CD4-positive, alpha-beta T cell (primary cell): ENCODE data around the gene KCNK3. TPM values are rescaled to one million over a fixed set of nuclear protein-coding genes. Genes with fewer than 3 reads are reported as not detected.

Experiments used
- ATAC-seq: fragments of 200-7000 bp; cut with Tn5 transposase; one replicate; pipeline ENCODE4 v1.10.0; 2022; ENCODE audit warnings: mild to moderate bottlenecking; ENCODE audit not compliant: poor library complexity
- CTCF ChIA-PET: fragments of 350-600 bp; sonication (Branson Sonifier 250); formaldehyde crosslinking; loops from one replicate; lab custom pipeline; 2021; ENCODE audit warnings: antibody characterized with exemption, inconsistent platforms; lab: Charles Lee
- POLR2A ChIA-PET: fragments of 350-600 bp; sonication (Branson Sonifier 250); formaldehyde crosslinking; loops from one replicate; lab custom pipeline; 2021; ENCODE audit warnings: antibody characterized with exemption, inconsistent platforms; lab: Charles Lee
- DNase-seq, 14 experiments: peaks; one replicate each; pipeline ENCODE4 v3.0.0-alpha.2; 2013 to 2020; ENCODE audit warnings: mixed read lengths in 2 of 14
- H3K27ac ChIP-seq, 2 donors: one replicate each; pipeline versions ENCODE4 v1.5.1 to v1.7.0; 2013; ENCODE audit warnings: low read length in 2 of 2, low read depth in 1 of 2, mild to moderate bottlenecking in 1 of 2
- H3K27me3 ChIP-seq, 2 experiments: 1 replicate in 1 of 2; 2 replicates in 1 of 2; pipeline versions ENCODE4 v1.6.1 to v1.7.0; 2013; ENCODE audit warnings: low read length in 2 of 2, control low read depth in 1 of 2, mild to moderate bottlenecking in 1 of 2, moderate library complexity in 1 of 2; ENCODE audit not compliant: insufficient read depth in 2 of 2, control insufficient read depth in 1 of 2
- H3K36me3 ChIP-seq: one replicate; pipeline ENCODE4 v1.6.1; 2013; ENCODE audit warnings: low read length, control low read depth; ENCODE audit not compliant: insufficient read depth
- H3K4me1 ChIP-seq: one replicate; pipeline ENCODE4 v1.6.1; 2013; ENCODE audit warnings: low read length, control low read depth; ENCODE audit not compliant: insufficient read depth
- H3K4me3 ChIP-seq: one replicate; pipeline ENCODE4 v1.5.1; 2013; ENCODE audit warnings: mild to moderate bottlenecking, low read length, moderate library complexity
- H3K9me3 ChIP-seq, 2 experiments: 1 replicate in 1 of 2; 2 replicates in 1 of 2; pipeline versions ENCODE4 v1.6.1 to v1.7.0; 2013; ENCODE audit warnings: low read length in 2 of 2, mild to moderate bottlenecking in 2 of 2, control low read depth in 1 of 2, moderate library complexity in 1 of 2; ENCODE audit not compliant: control insufficient read depth in 1 of 2, insufficient read depth in 1 of 2
- H3K27ac Mint-ChIP-seq: one replicate; pipeline ENCODE4 v1.8.0; 2020; ENCODE audit warnings: mixed read lengths
- H3K27me3 Mint-ChIP-seq: one replicate; pipeline ENCODE4 v1.8.0; 2021; ENCODE audit warnings: mixed read lengths
- H3K36me3 Mint-ChIP-seq: one replicate; pipeline ENCODE4 v1.8.0; 2021; ENCODE audit warnings: low read depth, mixed read lengths
- H3K4me1 Mint-ChIP-seq: one replicate; pipeline ENCODE4 v1.8.0; 2021; ENCODE audit warnings: low read depth, mixed read lengths
- H3K4me3 Mint-ChIP-seq: one replicate; pipeline ENCODE4 v1.8.0; 2020; ENCODE audit warnings: mild to moderate bottlenecking, mixed read lengths
- H3K9me3 Mint-ChIP-seq: one replicate; pipeline ENCODE4 v1.8.0; 2020; ENCODE audit warnings: mixed read lengths
- CTCF ChIP-seq: fragments of 200-600 bp; IDR thresholded peaks from one replicate; pipeline ENCODE4 v1.8.0; 2022; ENCODE audit warnings: antibody characterized with exemption, mild to moderate bottlenecking
- intact Hi-C, 2 experiments: fragments of 100-400 bp; cut with DNase I in 1 of 2; cut with micrococcal nuclease in 1 of 2; formaldehyde crosslinking; loops; one replicate each; pipeline versions ENCODE4 v1.15.1 to v1.9.0; 2023 to 2025; cut with DNase I, micrococcal nuclease
- total RNA-seq, 174 experiments: library from RNA in 2 of 174; stranded (reverse) in 2 of 174; gene quantifications; one replicate each; pipeline ENCODE4 v1.2.3 and lab custom pipeline; 2021 to 2026

KCNK3 gene
- total RNA-seq, 2 experiments from 2014 or later, result not detected

- no peaks in the 10 kb centered on the region for H3K36me3 Mint-ChIP-seq
- H3K9me3 ChIP-seq, result no peaks in the 10 kb centered on the region
- CTCF ChIA-PET, result no interaction called here
- DNase-seq, result no peak
- H3K4me1 Mint-ChIP-seq, result no peaks in the 10 kb centered on the region
- POLR2A ChIA-PET, result no interaction called here
- H3K36me3 ChIP-seq, result no peaks in the 10 kb centered on the region
- H3K9me3 Mint-ChIP-seq, result no peaks in the 10 kb centered on the region
- H3K27me3 ChIP-seq, result peaks cover 5 to 19% of the 10 kb centered on the region in 2 experiments
- peaks cover 52% of the 10 kb centered on the region for H3K27me3 Mint-ChIP-seq
- no peak for TF ChIP-seq CTCF
- H3K27ac Mint-ChIP-seq, result no peak overlapping the region
- no peak overlapping the region for H3K27ac ChIP-seq
- no peaks in the 10 kb centered on the region for H3K4me1 ChIP-seq
- intact Hi-C loops, result no loop called here
- no peak overlapping the region for H3K4me3 Mint-ChIP-seq
- H3K4me3 ChIP-seq, result no peak overlapping the region
- ATAC-seq, result no peak
These were observed 45.4 kb upstream of the KCNK3 start for GRCh38 chr2:26646986-26647672.

- Histone ChIP-seq H3K27me3 (peaks cover 5 to 14% of the 10 kb centered on the region in 2 experiments), H3K4me3 (no peak overlapping the region), H3K36me3 (no peaks in the 10 kb centered on the region), H3K4me1 (no peaks in the 10 kb centered on the region), H3K9me3 (no peaks in the 10 kb centered on the region), H3K27ac (no peak overlapping the region)
- H3K9me3 Mint-ChIP-seq, result no peaks in the 10 kb centered on the region
- H3K27ac Mint-ChIP-seq, result no peak overlapping the region
- H3K36me3 Mint-ChIP-seq, result no peaks in the 10 kb centered on the region
- intact Hi-C loops, result no loop called here
- DNase-seq (no peak), ATAC-seq (no peak)
- H3K27me3 Mint-ChIP-seq, result peaks cover 44% of the 10 kb centered on the region
- no peaks in the 10 kb centered on the region for H3K4me1 Mint-ChIP-seq
- CTCF ChIA-PET, result no interaction called here
- POLR2A ChIA-PET, result no interaction called here
- TF ChIP-seq CTCF, result no peak
- H3K4me3 Mint-ChIP-seq, result no peak overlapping the region
These were observed 44.5 kb upstream of the KCNK3 start for GRCh38 chr2:26647981-26648380.

- no peak for DNase-seq
- Mint-ChIP-seq H3K4me1 (no peaks in the 10 kb centered on the region), H3K36me3 (no peaks in the 10 kb centered on the region), H3K27ac (no peak overlapping the region), H3K27me3 (peaks cover 42% of the 10 kb centered on the region), H3K4me3 (no peak overlapping the region), H3K9me3 (no peaks in the 10 kb centered on the region)
- ATAC-seq, result no peak
- Histone ChIP-seq H3K4me3 (no peak overlapping the region), H3K27me3 (peaks cover 5 to 14% of the 10 kb centered on the region in 2 experiments), H3K27ac (no peak overlapping the region), H3K9me3 (no peaks in the 10 kb centered on the region), H3K4me1 (no peaks in the 10 kb centered on the region), H3K36me3 (no peaks in the 10 kb centered on the region)
- POLR2A ChIA-PET, result no interaction called here
- TF ChIP-seq CTCF, result no peak
- CTCF ChIA-PET, result no interaction called here
- intact Hi-C loops, result no loop called here
These were observed 44.0 kb upstream of the KCNK3 start for GRCh38 chr2:26648516-26648915.
